VCaP (cell line): ENCODE results near the gene KLHL29.

ENCODE experiments used
- H3K27ac ChIP-seq: fragments of 450-650 bp; 2 replicates; pipeline ENCODE4 v1.5.1; 2017
- TF ChIP-seq, protein P1 (sequence below): fragments of 450-650 bp; conservative IDR thresholded peaks from 2 replicates; pipeline ENCODE4 v1.5.1; 2017; ENCODE audit warnings: mild to moderate bottlenecking, moderate library complexity

Gene KLHL29

DNA sequence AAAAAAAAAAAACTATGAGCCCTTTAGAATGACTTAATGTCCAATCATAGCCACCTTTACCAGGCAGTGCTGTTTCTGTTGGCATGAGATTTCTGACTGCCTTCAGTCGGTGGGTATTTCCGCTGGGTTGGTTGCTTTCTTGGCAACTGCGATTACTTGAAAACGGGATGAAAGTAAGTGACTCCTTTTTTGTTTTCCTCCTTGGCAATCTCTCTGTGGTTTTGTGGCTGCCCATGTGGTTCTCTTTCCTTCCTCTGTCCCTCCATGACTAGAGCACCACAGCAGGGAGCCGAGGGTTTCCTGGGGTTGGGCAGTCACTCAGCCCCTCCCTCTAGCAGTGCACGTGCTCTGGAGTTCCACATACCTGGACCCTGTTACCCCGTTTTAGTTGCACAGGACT lies 112.1 kb downstream of the KLHL29 start:
- TF ChIP-seq, protein P1, sequence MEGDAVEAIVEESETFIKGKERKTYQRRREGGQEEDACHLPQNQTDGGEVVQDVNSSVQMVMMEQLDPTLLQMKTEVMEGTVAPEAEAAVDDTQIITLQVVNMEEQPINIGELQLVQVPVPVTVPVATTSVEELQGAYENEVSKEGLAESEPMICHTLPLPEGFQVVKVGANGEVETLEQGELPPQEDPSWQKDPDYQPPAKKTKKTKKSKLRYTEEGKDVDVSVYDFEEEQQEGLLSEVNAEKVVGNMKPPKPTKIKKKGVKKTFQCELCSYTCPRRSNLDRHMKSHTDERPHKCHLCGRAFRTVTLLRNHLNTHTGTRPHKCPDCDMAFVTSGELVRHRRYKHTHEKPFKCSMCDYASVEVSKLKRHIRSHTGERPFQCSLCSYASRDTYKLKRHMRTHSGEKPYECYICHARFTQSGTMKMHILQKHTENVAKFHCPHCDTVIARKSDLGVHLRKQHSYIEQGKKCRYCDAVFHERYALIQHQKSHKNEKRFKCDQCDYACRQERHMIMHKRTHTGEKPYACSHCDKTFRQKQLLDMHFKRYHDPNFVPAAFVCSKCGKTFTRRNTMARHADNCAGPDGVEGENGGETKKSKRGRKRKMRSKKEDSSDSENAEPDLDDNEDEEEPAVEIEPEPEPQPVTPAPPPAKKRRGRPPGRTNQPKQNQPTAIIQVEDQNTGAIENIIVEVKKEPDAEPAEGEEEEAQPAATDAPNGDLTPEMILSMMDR = no peak
- no peak overlapping the region for H3K27ac ChIP-seq

- no peak overlapping the region for H3K27ac ChIP-seq
- TF ChIP-seq, protein P1 = no peak
Observed at GRCh38 chr2:23497536-23497935, 112.6 kb downstream of the KLHL29 start.

- TF ChIP-seq, protein P1 = no peak
- no peak overlapping the region for H3K27ac ChIP-seq
Observed at GRCh38 chr2:23498943-23499342, 114.0 kb downstream of the KLHL29 start.

DNA sequence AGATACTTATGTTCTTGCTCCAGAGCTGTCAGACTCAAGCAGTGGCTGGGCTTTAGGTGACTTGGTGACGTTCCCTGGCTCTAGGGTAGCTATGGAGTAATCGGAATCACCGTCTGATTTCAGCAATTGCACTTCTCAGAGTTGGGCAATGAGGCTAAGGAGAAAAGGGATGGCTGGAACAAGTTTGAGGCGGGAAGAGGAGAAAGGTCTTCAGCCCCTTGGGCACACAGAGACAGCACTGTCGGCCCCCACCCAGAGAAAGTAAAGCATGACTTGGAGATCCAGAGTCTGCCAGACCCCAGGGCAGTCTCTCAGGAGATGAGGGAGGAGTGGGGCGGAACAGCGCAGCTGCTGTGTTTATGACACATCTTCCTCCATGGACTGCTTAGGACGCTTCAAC lies 114.5 kb downstream of the KLHL29 start:
- no peak overlapping the region for H3K27ac ChIP-seq

GRCh38 chr2:23500836-23501235 lies 115.9 kb downstream of the KLHL29 start:
- H3K27ac ChIP-seq = no peak overlapping the region
- TF ChIP-seq, protein P1 = no peak

More for the DNA sequence above, 114.5 kb downstream of the KLHL29 start:
- TF ChIP-seq, protein P1 = no peak

- TF ChIP-seq, protein P1 = no peak
- no peak overlapping the region for H3K27ac ChIP-seq
Observed at GRCh38 chr2:23502096-23502495, 117.1 kb downstream of the KLHL29 start.

GRCh38 chr2:23503097-23503496 lies 118.1 kb downstream of the KLHL29 start:
- H3K27ac ChIP-seq = no peak overlapping the region
- TF ChIP-seq, protein P1 = no peak

DNA sequence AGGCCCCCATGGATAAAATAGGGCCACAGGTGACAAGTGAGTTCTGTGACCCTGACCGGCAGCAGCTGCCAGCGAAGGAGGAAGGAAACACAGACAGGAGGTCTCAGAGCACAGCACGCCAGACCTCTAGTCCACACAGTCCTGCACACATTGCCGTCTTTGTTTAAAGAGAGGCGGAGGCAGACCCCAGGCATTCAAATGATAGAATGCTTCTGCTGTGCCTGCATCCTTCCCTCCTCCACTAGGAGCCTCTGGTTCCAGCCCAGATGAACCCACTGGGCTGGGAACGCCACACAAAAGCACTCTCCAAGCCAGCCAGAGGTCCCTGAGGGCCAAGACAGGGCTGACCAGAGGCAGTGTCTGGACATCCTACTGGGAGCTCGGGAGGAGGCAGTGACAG lies 118.7 kb downstream of the KLHL29 start:
- H3K27ac ChIP-seq = no peak overlapping the region

More for the DNA sequence above, 118.7 kb downstream of the KLHL29 start:
- TF ChIP-seq, protein P1 = no peak
